H1 (cell line): ENCODE data around the gene ATP8B2. TPM values are rescaled to one million over a fixed set of nuclear protein-coding genes. Genes with fewer than 3 reads are reported as not detected.
"Not testable (repeated sequence)": the region's sequence is repeated elsewhere in the genome, so short reads cannot be mapped to it uniquely, and the experiment has no call there.

Experiments used
- CTCF ChIA-PET: fragments of 300-600 bp; sonication (Branson Sonifier 250); formaldehyde crosslinking; loops from one replicate; lab custom pipeline; 2021; ENCODE audit not compliant: partially characterized antibody; lab: Charles Lee
- POLR2A ChIA-PET: fragments of 300-600 bp; sonication (Branson Sonifier 250); formaldehyde crosslinking; loops from one replicate; lab custom pipeline; 2021; ENCODE audit warnings: inconsistent platforms; ENCODE audit not compliant: partially characterized antibody; lab: Charles Lee
- DNase-seq, 2 experiments: peaks; one replicate each; pipeline versions ENCODE4 v3.0.0 to v3.0.0-alpha.2; 2010 to 2022; ENCODE audit warnings: low spot score in 2 of 2, low read depth in 1 of 2, mixed read lengths in 1 of 2
- FAIRE-seq: peaks from 2 replicates; lab custom pipeline; 2011; peaks lifted over from hg19 to GRCh38; lab: Jason Lieb, UNC
- H2AFZ ChIP-seq: 2 replicates; pipeline ENCODE4 v1.8.1; 2012; ENCODE audit warnings: low read length, inconsistent platforms
- H2AK5ac ChIP-seq: 2 replicates; pipeline ENCODE4 v1.6.1; 2013; ENCODE audit warnings: low read depth, low read length
- H2BK120ac ChIP-seq: replicated peaks from 2 replicates; pipeline ENCODE3; 2013; ENCODE audit warnings: low read depth, low read length, inconsistent platforms
- H2BK12ac ChIP-seq: 2 replicates; pipeline ENCODE4 v1.6.1; 2013; ENCODE audit warnings: low read depth, low read length
- H2BK15ac ChIP-seq: 2 replicates; pipeline ENCODE4 v1.6.1; 2013; ENCODE audit warnings: low read length
- H2BK20ac ChIP-seq: 2 replicates; pipeline ENCODE4 v1.6.1; 2013; ENCODE audit warnings: low read length
- H2BK5ac ChIP-seq: 2 replicates; pipeline ENCODE4 v1.6.1; 2013; ENCODE audit warnings: low read depth, low read length
- H3K14ac ChIP-seq: 2 replicates; pipeline ENCODE4 v1.6.1; 2013; ENCODE audit warnings: inconsistent platforms; ENCODE audit not compliant: insufficient read length
- H3K18ac ChIP-seq: 2 replicates; pipeline ENCODE4 v1.6.1; 2013; ENCODE audit warnings: low read length; ENCODE audit errors: extremely low read depth
- H3K23ac ChIP-seq: 2 replicates; pipeline ENCODE4 v1.6.1; 2013; ENCODE audit warnings: inconsistent platforms; ENCODE audit not compliant: insufficient read length
- H3K23me2 ChIP-seq: 2 replicates; pipeline ENCODE4 v1.6.1; 2013; ENCODE audit warnings: low read depth, low read length
- H3K27ac ChIP-seq: 2 replicates; pipeline ENCODE4 v1.6.1; 2011; ENCODE audit warnings: low read depth, low read length, inconsistent platforms
- H3K27me3 ChIP-seq, 4 experiments: replicated peaks in 1 of 4; 1 replicate in 1 of 4; 2 replicates in 3 of 4; pipeline versions ENCODE4 v1.6.1 to v1.8.1; 2011 to 2013; ENCODE audit warnings: low read length in 3 of 4, mild to moderate bottlenecking in 3 of 4, inconsistent platforms in 2 of 4, mixed read lengths in 2 of 4, moderate library complexity in 1 of 4; ENCODE audit not compliant: control insufficient read depth in 3 of 4, insufficient read depth in 3 of 4; ENCODE audit errors: extremely low read depth in 1 of 4
- H3K36me3 ChIP-seq, 4 experiments: 2 replicates each; pipeline versions ENCODE4 v1.6.1 to v1.8.1; 2011 to 2013; ENCODE audit warnings: mild to moderate bottlenecking in 4 of 4, low read length in 3 of 4, moderate library complexity in 2 of 4, control low read depth in 1 of 4, inconsistent platforms in 1 of 4; ENCODE audit not compliant: insufficient read depth in 4 of 4, control insufficient read depth in 2 of 4
- H3K4ac ChIP-seq: replicated peaks from 2 replicates; pipeline ENCODE3; 2013; ENCODE audit warnings: low read length, low read depth, mixed read lengths, inconsistent platforms; ENCODE audit not compliant: insufficient read length
- H3K4me1 ChIP-seq, 4 experiments: replicated peaks in 1 of 4; 1 replicate in 1 of 4; 2 replicates in 3 of 4; pipeline versions ENCODE4 v1.6.1 to v1.8.1; 2011 to 2013; ENCODE audit warnings: low read length in 3 of 4, inconsistent platforms in 2 of 4, mixed read lengths in 1 of 4; ENCODE audit not compliant: insufficient read depth in 4 of 4, control insufficient read depth in 3 of 4
- H3K4me2 ChIP-seq, 2 experiments: 2 replicates each; pipeline versions ENCODE4 v1.6.1 to v1.8.1; 2011 to 2013; ENCODE audit warnings: low read depth in 2 of 2, low read length in 2 of 2, control low read depth in 1 of 2, inconsistent platforms in 1 of 2, mild to moderate bottlenecking in 1 of 2; ENCODE audit not compliant: insufficient read depth in 1 of 2
- H3K4me3 ChIP-seq, 4 experiments: fragments of 200-600, 300-600 bp in 1 of 4; sonication (generic), shearing (Covaris generic), sonication (Bioruptor Twin) in 1 of 4; 2 replicates each; pipeline versions ENCODE4 v1.5.1 to v1.8.1; 2011 to 2016; ENCODE audit warnings: low read length in 4 of 4, low read depth in 3 of 4, control low read depth in 2 of 4, inconsistent platforms in 2 of 4, mild to moderate bottlenecking in 2 of 4, mixed read lengths in 1 of 4, moderate library complexity in 1 of 4; ENCODE audit not compliant: insufficient read depth in 2 of 4; ENCODE audit errors: extremely low read depth in 1 of 4
- H3K56ac ChIP-seq: replicated peaks from 2 replicates; pipeline ENCODE3; 2013; ENCODE audit warnings: low read depth, mild to moderate bottlenecking, mixed read lengths, low read length, inconsistent platforms; ENCODE audit not compliant: insufficient read length
- H3K79me1 ChIP-seq: 2 replicates; pipeline ENCODE4 v1.6.1; 2013; ENCODE audit warnings: low read depth, low read length, control low read depth
- H3K79me2 ChIP-seq, 2 experiments: 2 replicates each; pipeline versions ENCODE4 v1.6.1 to v1.8.1; 2012 to 2013; ENCODE audit warnings: low read length in 2 of 2, mild to moderate bottlenecking in 2 of 2, inconsistent platforms in 1 of 2; ENCODE audit not compliant: insufficient read depth in 2 of 2, control insufficient read depth in 1 of 2
- H3K9ac ChIP-seq, 4 experiments: replicated peaks in 1 of 4; 1 replicate in 1 of 4; 2 replicates in 3 of 4; pipeline versions ENCODE4 v1.6.1 to v1.8.1; 2011 to 2013; ENCODE audit warnings: low read depth in 3 of 4, low read length in 3 of 4, control low read depth in 2 of 4, mild to moderate bottlenecking in 2 of 4, moderate library complexity in 2 of 4, inconsistent platforms in 1 of 4; ENCODE audit errors: extremely low read depth in 1 of 4
- H3K9me3 ChIP-seq, 2 experiments: 2 replicates each; pipeline versions ENCODE4 v1.6.1 to v1.8.1; 2012 to 2013; ENCODE audit warnings: mild to moderate bottlenecking in 2 of 2, moderate library complexity in 2 of 2, control low read depth in 1 of 2, inconsistent platforms in 1 of 2, low read depth in 1 of 2, low read length in 1 of 2, mixed read lengths in 1 of 2; ENCODE audit not compliant: insufficient read depth in 2 of 2
- H4K20me1 ChIP-seq, 2 experiments: replicated peaks in 1 of 2; 2 replicates each; pipeline versions ENCODE3 to v1.8.1; 2011 to 2013; ENCODE audit warnings: inconsistent platforms in 2 of 2, low read length in 2 of 2, mild to moderate bottlenecking in 1 of 2; ENCODE audit not compliant: insufficient read depth in 2 of 2, control insufficient read depth in 1 of 2
- H4K5ac ChIP-seq: 2 replicates; pipeline ENCODE4 v1.6.1; 2013; ENCODE audit warnings: low read length, low read depth, mixed read lengths, inconsistent platforms; ENCODE audit not compliant: insufficient read length
- H4K8ac ChIP-seq: 2 replicates; pipeline ENCODE4 v1.8.0; 2013; ENCODE audit warnings: mild to moderate bottlenecking, moderate library complexity, low read length, inconsistent platforms; ENCODE audit not compliant: insufficient read depth; ENCODE audit errors: extremely low read depth
- H4K91ac ChIP-seq: replicated peaks from 2 replicates; pipeline ENCODE3; 2013; ENCODE audit warnings: low read length, mixed read lengths, inconsistent platforms; ENCODE audit not compliant: insufficient read length
- WGBS, 2 experiments: shearing (Covaris generic) in 1 of 2; methylation state at CpG; one replicate each; pipeline versions ENCODE4 v1.1.6 to v1.1.7; 2013 to 2015; ENCODE audit warnings: low lambda C conversion rate in 2 of 2, mixed read lengths in 2 of 2, inconsistent platforms in 1 of 2, low coverage in 1 of 2, missing lambda C conversion rate in 1 of 2; ENCODE audit not compliant: insufficient replicate concordance in 2 of 2, insufficient coverage in 1 of 2, insufficient read length in 1 of 2; ENCODE audit errors: extremely low coverage in 1 of 2, missing lambda C conversion rate in 1 of 2; 5-methylcytosine and 5-hydroxymethylcytosine counted together
- polyA plus RNA-seq, 7 experiments: library from polyadenylated mRNA; depleted of rRNA in 3 of 7; stranded (reverse) in 5 of 7; unstranded in 2 of 7; fragments of >200 nt in 5 of 7; fragments of 200-250 nt in 2 of 7; gene quantifications; 1 replicate in 5 of 7; 2 replicates in 1 of 7; 4 replicates in 1 of 7; pipeline versions ENCODE4 v1.2.1 to v1.2.3, GENCODE V29; 2011 to 2013; ENCODE audit warnings: missing spikeins in 2 of 7, mixed read lengths in 2 of 7
- total RNA-seq: library from RNA; stranded (reverse); fragmentation: NEBNext Ultra II Directional; extraction: Animal tissue kit (Norgen Biotek cat#: 25700); gene quantifications from 2 replicates; pipeline ENCODE4 v1.2.1, GENCODE V29; 2021

The ATP8B2 gene
- total and polyA plus RNA-seq, 2 of the 8 experiments (the other 6 are each of a cell fraction or from before 2014, with no cell fraction given) = 61.4 to 70.1 TPM

DNA sequence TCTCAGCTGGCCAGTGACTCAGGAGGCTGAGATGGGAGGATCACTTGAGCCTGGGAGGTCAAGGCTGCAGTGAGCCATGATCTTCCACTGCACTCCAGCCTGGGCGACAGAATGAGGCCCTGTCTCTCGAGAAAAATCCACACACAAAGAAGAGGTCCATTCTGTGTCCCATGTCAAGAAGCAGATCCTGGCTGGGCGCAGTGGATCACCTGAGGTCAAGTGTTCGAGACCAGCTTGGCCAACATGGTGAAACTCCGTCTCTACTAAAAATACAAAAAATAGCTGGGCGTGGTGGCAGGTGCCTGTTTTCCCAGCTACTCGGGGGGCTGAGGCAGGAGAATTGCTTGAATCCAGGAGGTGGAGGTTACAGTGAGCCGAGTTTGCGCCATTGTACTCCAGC, 16.0 kb downstream of the ATP8B2 start:
- not testable (repeated sequence) for H3K4me2 ChIP-seq, H3K23me2 ChIP-seq, H2AFZ ChIP-seq, H3K9me3 ChIP-seq, H3K56ac ChIP-seq, H4K8ac ChIP-seq, DNase-seq, H3K79me2 ChIP-seq, H4K5ac ChIP-seq, H2BK12ac ChIP-seq, H4K91ac ChIP-seq, H3K4ac ChIP-seq, H2BK5ac ChIP-seq, H3K23ac ChIP-seq, H3K4me1 ChIP-seq, FAIRE-seq, H2BK15ac ChIP-seq, H3K27ac ChIP-seq, H3K18ac ChIP-seq, H2BK120ac ChIP-seq, H2BK20ac ChIP-seq, H3K79me1 ChIP-seq, H3K9ac ChIP-seq, H2AK5ac ChIP-seq, H3K27me3 ChIP-seq, H3K4me3 ChIP-seq, H3K14ac ChIP-seq
- H3K36me3 ChIP-seq = peaks cover 29 to 75% (median 61%) of the 10 kb centered on the region in 4 experiments
- ChIA-PET CTCF (interaction anchor here (0.7 to 27.5 kb wide), 6 partner anchors 8 to 468 kb away, joined by 3 to 507 read pairs (median 4); partner anchors contain the start of genes AQP10 and ATP8B2), POLR2A (interaction anchor here (0.7 kb wide), 2 partner anchors 12 to 121 kb away, joined by 3 read pairs; a partner anchor contains a TSS)
- peaks cover 0 to 14% of the 10 kb centered on the region in 2 experiments for H4K20me1 ChIP-seq
- 95% methylated on average over 9 of the region's 9 CpGs; no CpG with 5 or more reads in 1 of the 2 experiments for WGBS, 2 experiments
